Placental pericyte (primary cell): Measurements from ENCODE around the gene DHRS7B. TPM values are rescaled to one million over a fixed set of nuclear protein-coding genes. Genes with fewer than 3 reads are reported as not detected.

Experiments
- small RNA-seq: library from RNA; depleted of rRNA; stranded (forward); fragments of <200 nt; gene quantifications from one replicate; pipeline ENCODE3, GENCODE V24; 2012; ENCODE audit warnings: low replicate concordance
- total RNA-seq: library from RNA; depleted of rRNA; stranded (reverse); fragments of >200 nt; gene quantifications from 2 replicates; pipeline ENCODE4 v1.2.3, GENCODE V29; 2012

DHRS7B gene
- 12.0 and 17.9 TPM in 2 replicates for total RNA-seq

DNA sequence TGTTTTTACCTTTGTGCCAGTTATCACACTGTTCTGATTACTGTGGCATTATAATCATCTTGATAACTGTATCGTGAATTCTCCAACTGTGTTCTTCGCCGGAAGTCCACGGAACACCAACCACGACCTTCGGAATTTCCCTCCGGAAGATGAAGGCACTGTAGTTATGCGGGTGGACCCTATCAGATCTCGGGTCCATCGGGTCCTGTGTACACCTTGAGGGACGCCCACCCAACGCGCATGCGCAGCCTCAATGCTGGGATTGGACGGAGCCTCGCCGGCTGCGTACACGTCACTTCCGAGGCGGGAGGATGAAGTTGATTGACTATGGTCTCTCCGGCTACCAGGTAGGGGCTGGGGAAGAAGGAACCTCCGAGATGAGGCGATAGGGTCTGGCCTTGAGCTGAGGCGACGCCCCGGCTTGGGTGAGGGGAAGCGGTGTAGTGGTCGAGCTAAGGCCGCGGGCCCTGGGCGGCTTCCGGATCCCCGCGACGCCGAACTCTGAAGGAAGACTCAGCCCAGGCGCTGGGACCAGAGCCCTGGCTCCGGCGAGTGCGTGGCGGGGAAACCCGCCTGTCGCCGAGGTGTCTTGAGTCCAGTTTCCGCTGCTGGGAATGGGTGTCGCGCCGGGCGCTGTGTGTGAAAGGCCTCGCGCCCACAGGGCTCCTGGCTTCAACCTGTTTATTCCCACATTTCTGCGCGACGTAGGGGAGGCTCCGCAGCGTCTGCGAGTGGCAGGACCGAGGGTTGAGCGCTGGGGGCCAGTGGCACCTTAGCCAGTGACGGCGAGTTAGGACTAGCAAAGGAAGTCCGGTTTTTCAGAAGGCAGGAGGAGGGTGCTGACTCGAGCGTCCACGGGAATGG, at the start of gene DHRS7B:
Gene DHRS7B (plus strand): TSS at position 320 of the 864 bp plus-strand sequence. CDS start 8 bp downstream, at position 328.

GRCh38 chr17:21214015-21214776, 87.4 kb downstream of the DHRS7B start, which contains the start of gene TMEM11:
Gene TMEM11 (minus strand): TSS chr17:21214161. CDS start chr17:21214152, 9 bp downstream.

Small RNA genes within 50 kb of the gene (small RNA-seq; reads per million reads assigned to genes)
- not detected for gene RN7SL426P

Other genes starting within 250 kb of the DHRS7B start
- 322 and 345 TPM in 2 replicates for gene USP22, start 84.0 kb upstream of the DHRS7B start, total RNA-seq
- gene TMEM11, start 87.2 kb downstream of the DHRS7B start, total RNA-seq = 18.4 and 25.5 TPM in 2 replicates
- 1.9 and 9.6 TPM in 2 replicates for gene NATD1, start 126.4 kb downstream of the DHRS7B start, total RNA-seq
- 11.6 and 32.5 TPM in 2 replicates for gene MAP2K3, start 157.7 kb downstream of the DHRS7B start, total RNA-seq
- gene KCNJ12, start 249.4 kb downstream of the DHRS7B start, total RNA-seq = under 0.01 and 0.14 TPM in 2 replicates